ENCODE results near the gene SOAT1.

SOAT1 gene

DNA sequence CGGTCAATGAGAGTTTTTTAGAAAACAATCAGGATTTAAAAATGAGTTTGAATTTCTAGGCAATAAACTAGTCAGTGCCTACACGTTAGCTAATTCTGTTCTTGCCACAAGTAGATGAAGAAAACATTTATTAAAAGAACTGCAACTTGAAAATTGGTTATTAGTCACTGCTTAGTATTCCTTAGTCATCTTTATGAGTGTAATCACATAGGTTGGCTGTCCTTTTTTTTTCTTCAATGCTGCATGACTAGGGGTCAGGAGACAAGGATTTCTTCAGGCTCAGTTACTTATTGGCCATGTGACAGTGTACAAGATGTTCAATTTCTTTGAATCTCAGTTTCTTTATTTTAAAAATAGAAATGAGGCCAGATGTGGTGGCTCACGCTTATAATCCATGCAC, 17.1 kb downstream of the SOAT1 start:
- Histone ChIP-seq H3K4me2 (ENCODE audit: low read depth, low read length, poor library complexity, severe bottlenecking) (no peak overlapping the region), H3K27ac (ENCODE audit: low read depth, low read length) (no peak overlapping the region), H3K4me3 (ENCODE audit: insufficient read depth, low read length, poor library complexity, severe bottlenecking) (no peak overlapping the region), H3K27me3 (ENCODE audit: low read length) (no peaks in the 10 kb centered on the region), H3K9me2 (replicated peaks; ENCODE audit: insufficient read depth, low read length) (no peaks in the 10 kb centered on the region), H3K9me3 (ENCODE audit: insufficient read depth, low read length) (no peaks in the 10 kb centered on the region), H2AFZ (ENCODE audit: low read depth, low read length, severe bottlenecking) (no peak overlapping the region), H3K9ac (ENCODE audit: low read length) (no peak overlapping the region), H3K79me2 (ENCODE audit: insufficient read depth, low read length) (peaks cover 33% of the 10 kb centered on the region), H3K36me3 (ENCODE audit: low read length) (no peaks in the 10 kb centered on the region; the same call in 1 of the 2 replicates), H4K20me1 (ENCODE audit: low read depth, low read length) (no peaks in the 10 kb centered on the region), H3F3A (ENCODE audit: insufficient read depth) (no peaks in the 10 kb centered on the region; the same call in 1 of the 2 replicates)
- TF ChIP-seq EZH2phosphoT487 (conservative IDR thresholded peaks at IDR 0.05; ENCODE audit: low read length) = no peak
- TF ChIP-seq, protein P1, sequence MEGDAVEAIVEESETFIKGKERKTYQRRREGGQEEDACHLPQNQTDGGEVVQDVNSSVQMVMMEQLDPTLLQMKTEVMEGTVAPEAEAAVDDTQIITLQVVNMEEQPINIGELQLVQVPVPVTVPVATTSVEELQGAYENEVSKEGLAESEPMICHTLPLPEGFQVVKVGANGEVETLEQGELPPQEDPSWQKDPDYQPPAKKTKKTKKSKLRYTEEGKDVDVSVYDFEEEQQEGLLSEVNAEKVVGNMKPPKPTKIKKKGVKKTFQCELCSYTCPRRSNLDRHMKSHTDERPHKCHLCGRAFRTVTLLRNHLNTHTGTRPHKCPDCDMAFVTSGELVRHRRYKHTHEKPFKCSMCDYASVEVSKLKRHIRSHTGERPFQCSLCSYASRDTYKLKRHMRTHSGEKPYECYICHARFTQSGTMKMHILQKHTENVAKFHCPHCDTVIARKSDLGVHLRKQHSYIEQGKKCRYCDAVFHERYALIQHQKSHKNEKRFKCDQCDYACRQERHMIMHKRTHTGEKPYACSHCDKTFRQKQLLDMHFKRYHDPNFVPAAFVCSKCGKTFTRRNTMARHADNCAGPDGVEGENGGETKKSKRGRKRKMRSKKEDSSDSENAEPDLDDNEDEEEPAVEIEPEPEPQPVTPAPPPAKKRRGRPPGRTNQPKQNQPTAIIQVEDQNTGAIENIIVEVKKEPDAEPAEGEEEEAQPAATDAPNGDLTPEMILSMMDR (IDR thresholded peaks at IDR 0.05; ENCODE audit: insufficient read depth, low read length, poor library complexity, severe bottlenecking) = no peak

DNA sequence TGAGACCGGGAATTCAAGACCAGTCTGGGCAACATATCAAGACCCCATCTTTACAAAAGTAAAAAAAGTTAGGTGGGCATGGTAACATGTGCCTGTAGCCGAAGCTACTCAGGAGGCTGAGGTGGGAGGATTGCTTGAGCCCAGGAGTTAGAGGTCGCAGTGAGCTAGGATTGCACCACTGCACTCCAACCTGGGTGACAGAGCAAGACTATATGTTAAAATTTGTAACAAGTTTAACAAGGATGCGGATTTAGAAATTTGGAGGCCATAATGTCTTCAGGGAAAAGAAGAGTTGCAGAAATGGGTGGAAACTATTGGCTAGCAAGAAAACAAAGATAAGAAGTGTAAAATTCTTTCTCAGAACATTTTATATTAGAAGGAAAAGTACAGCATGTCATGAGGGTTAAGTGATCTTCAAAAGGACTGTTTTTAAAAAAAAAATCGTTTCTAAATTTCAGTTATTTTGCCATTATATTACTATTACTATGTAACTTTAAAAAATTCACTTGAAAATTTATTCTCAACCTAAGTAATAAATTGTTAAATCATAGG, 17.6 kb downstream of the SOAT1 start:
- no peaks in the 10 kb centered on the region for H4K20me1 ChIP-seq (ENCODE audit: low read depth, low read length)
- H3K27ac ChIP-seq (ENCODE audit: low read depth, low read length) = no peak overlapping the region
- no peak overlapping the region for H3K4me2 ChIP-seq (ENCODE audit: low read depth, low read length, poor library complexity, severe bottlenecking)

DNA sequence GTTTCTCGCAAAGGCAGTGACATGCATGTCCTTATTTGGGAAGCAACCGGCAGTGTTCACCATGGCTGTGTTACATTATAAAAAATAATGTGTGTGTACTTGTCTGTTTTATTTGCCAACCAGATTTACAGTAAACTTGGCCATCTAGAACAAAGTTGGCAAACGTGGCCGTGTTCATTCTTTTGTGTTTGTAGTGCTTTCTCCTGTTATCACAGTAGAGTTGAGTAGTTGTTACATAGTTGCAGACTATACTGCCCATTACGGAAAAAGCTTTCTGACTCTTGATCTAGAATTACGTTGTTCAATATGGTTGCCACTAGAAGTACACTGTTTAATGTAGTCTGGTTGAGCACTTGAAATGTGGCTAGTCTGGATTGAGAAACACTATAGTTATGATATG, 19.4 kb downstream of the SOAT1 start:
- H3K4me3 ChIP-seq (ENCODE audit: insufficient read depth, low read length, poor library complexity, severe bottlenecking) = no peak overlapping the region
- H2AFZ ChIP-seq (ENCODE audit: low read depth, low read length, severe bottlenecking) = no peak overlapping the region
- no peaks in the 10 kb centered on the region for H3K27me3 ChIP-seq (ENCODE audit: low read length)
- no peaks in the 10 kb centered on the region for H4K20me1 ChIP-seq (ENCODE audit: low read depth, low read length)
- H3K79me2 ChIP-seq (ENCODE audit: insufficient read depth, low read length) = peaks cover 38% of the 10 kb centered on the region
- no peaks in the 10 kb centered on the region for H3K9me2 ChIP-seq (replicated peaks; ENCODE audit: insufficient read depth, low read length)
- H3F3A ChIP-seq (ENCODE audit: insufficient read depth) = peaks cover 3% of the 10 kb centered on the region; the same call in 1 of the 2 replicates
- TF ChIP-seq, protein P1 (IDR thresholded peaks at IDR 0.05; ENCODE audit: insufficient read depth, low read length, poor library complexity, severe bottlenecking) = no peak
- TF ChIP-seq EZH2phosphoT487 (conservative IDR thresholded peaks at IDR 0.05; ENCODE audit: low read length) = no peak
- H3K4me2 ChIP-seq (ENCODE audit: low read depth, low read length, poor library complexity, severe bottlenecking) = no peak overlapping the region
- H3K36me3 ChIP-seq (ENCODE audit: low read length) = no peaks in the 10 kb centered on the region; the same call in 1 of the 2 replicates
- H3K9ac ChIP-seq (ENCODE audit: low read length) = no peak overlapping the region
- no peak overlapping the region for H3K27ac ChIP-seq (ENCODE audit: low read depth, low read length)
- no peaks in the 10 kb centered on the region for H3K9me3 ChIP-seq (ENCODE audit: insufficient read depth, low read length)

More for the DNA sequence above, 17.6 kb downstream of the SOAT1 start:
- Histone ChIP-seq H3K9ac (ENCODE audit: low read length) (no peak overlapping the region), H3K27me3 (ENCODE audit: low read length) (no peaks in the 10 kb centered on the region), H3F3A (ENCODE audit: insufficient read depth) (no peaks in the 10 kb centered on the region; the same call in 1 of the 2 replicates), H3K4me3 (ENCODE audit: insufficient read depth, low read length, poor library complexity, severe bottlenecking) (no peak overlapping the region), H3K9me3 (ENCODE audit: insufficient read depth, low read length) (no peaks in the 10 kb centered on the region), H3K36me3 (ENCODE audit: low read length) (no peaks in the 10 kb centered on the region; the same call in 1 of the 2 replicates), H3K79me2 (ENCODE audit: insufficient read depth, low read length) (peaks cover 32% of the 10 kb centered on the region), H2AFZ (ENCODE audit: low read depth, low read length, severe bottlenecking) (no peak overlapping the region), H3K9me2 (replicated peaks; ENCODE audit: insufficient read depth, low read length) (no peaks in the 10 kb centered on the region)
- TF ChIP-seq, protein P1 (IDR thresholded peaks at IDR 0.05; ENCODE audit: insufficient read depth, low read length, poor library complexity, severe bottlenecking) = no peak
- TF ChIP-seq EZH2phosphoT487 (conservative IDR thresholded peaks at IDR 0.05; ENCODE audit: low read length) = no peak

All from SU-DHL-6 (cell line).